Peyer's patch (tissue), 4 donors: ENCODE measurements around the gene SCCPDH. TPM values are rescaled to one million over a fixed set of nuclear protein-coding genes. Genes with fewer than 3 reads are reported as not detected.

Source experiments
- DNase-seq, 3 donors: peaks; one replicate each; pipeline ENCODE4 v3.0.0-alpha.2; 2017 to 2019
- H3K27ac ChIP-seq, 4 donors: fragments of 200-600 bp; sonication (generic); one replicate each; pipeline ENCODE4 v1.5.1; 2016 to 2019
- H3K27me3 ChIP-seq, 2 donors: fragments of 200-600 bp; sonication (generic); one replicate each; pipeline ENCODE4 v1.5.1; 2019
- H3K36me3 ChIP-seq, 3 donors: fragments of 200-600 bp; sonication (generic); one replicate each; pipeline ENCODE4 v1.5.1; 2016 to 2019
- H3K4me1 ChIP-seq, 4 donors: fragments of 200-600 bp; sonication (generic); one replicate each; pipeline ENCODE4 v1.5.1; 2016 to 2019
- H3K4me3 ChIP-seq, 4 donors: fragments of 200-600 bp; sonication (generic); 1 replicate in 3 of 4; 2 replicates in 1 of 4; pipeline ENCODE4 v1.5.1; 2016 to 2019; ENCODE audit warnings: mild to moderate bottlenecking in 1 of 4
- H3K9me3 ChIP-seq, 4 donors: fragments of 200-600 bp; sonication (generic); one replicate each; pipeline ENCODE4 v1.5.1; 2016 to 2019; ENCODE audit warnings: mild to moderate bottlenecking in 1 of 4
- POLR2A ChIP-seq, 2 donors: fragments of 450-650 bp; IDR thresholded peaks; one replicate each; pipeline ENCODE4 v1.5.1; 2017; ENCODE audit warnings: antibody characterized with exemption in 2 of 2, mild to moderate bottlenecking in 2 of 2, moderate library complexity in 2 of 2
- total RNA-seq, 4 donors: library from RNA; depleted of rRNA; stranded (reverse); fragments of >200 nt; gene quantifications; one replicate each; pipeline ENCODE4 v1.1.0, GENCODE V29; 2016
- TF ChIP-seq, protein P1 (sequence below), 6 experiments: fragments of 450-650 bp in 4 of 6; fragments of 200-600 bp in 2 of 6; sonication (generic) in 1 of 6; IDR thresholded peaks; one replicate each; pipeline ENCODE4 v1.5.1; 2017 to 2019; ENCODE audit warnings: antibody characterized with exemption in 6 of 6, mild to moderate bottlenecking in 3 of 6, moderate library complexity in 1 of 6

The SCCPDH gene, protein sequence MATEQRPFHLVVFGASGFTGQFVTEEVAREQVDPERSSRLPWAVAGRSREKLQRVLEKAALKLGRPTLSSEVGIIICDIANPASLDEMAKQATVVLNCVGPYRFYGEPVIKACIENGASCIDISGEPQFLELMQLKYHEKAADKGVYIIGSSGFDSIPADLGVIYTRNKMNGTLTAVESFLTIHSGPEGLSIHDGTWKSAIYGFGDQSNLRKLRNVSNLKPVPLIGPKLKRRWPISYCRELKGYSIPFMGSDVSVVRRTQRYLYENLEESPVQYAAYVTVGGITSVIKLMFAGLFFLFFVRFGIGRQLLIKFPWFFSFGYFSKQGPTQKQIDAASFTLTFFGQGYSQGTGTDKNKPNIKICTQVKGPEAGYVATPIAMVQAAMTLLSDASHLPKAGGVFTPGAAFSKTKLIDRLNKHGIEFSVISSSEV
- 10 to 100 TPM; 14.0 to 67.1 (median 33.9) TPM for total RNA-seq

DNA sequence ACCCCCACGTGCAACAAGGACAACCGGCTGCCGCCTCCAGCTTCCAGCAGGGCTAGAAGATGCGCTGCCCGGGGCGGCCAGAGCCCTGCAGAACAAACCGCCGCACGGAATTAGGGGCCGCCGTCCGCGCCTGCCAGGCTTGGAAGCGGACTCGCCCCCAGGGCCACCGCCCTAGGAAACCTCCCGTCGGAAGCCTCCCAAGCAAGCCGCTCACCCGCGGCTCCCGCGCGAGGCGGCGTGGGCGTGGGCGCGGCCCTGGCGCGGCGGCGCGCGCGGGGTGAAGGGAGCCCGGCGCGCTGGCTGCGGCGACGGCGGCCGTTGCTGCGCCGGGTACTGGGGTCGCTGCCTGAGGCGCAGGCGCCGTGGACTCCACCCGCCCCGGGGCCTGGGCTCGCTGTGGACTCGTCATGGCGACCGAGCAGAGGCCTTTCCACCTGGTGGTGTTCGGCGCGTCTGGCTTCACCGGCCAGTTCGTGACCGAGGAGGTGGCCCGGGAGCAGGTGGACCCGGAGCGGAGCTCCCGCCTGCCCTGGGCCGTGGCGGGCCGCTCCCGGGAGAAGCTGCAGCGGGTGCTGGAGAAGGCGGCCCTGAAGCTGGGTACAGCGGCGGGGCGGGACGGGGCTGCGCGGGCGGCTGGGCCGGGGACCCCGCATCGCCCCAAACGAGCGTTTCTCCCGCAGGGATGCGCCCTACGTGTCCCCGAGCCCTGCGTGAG lies at the start of gene SCCPDH:
TSS of gene SCCPDH (plus strand) at position 394 of the 715 bp plus-strand sequence. CDS start at position 408, 14 bp downstream.
- Histone ChIP-seq H3K27ac (peak within 1 kb of the TSS; percentile 66 to 87 (median 80)), H3K4me3 (peak within 1 kb of the TSS; percentile 70 to 82 (median 75)), H3K4me1 (no peaks in the 10 kb centered on the region), H3K36me3 (peaks cover 0 to 19% (median 0%) of the 10 kb centered on the region in 3 donors), H3K27me3 (no peaks in the 10 kb centered on the region), H3K9me3 (peaks cover 0 to 3% (median 0%) of the 10 kb centered on the region in 4 donors)
- TF ChIP-seq, protein P1, sequence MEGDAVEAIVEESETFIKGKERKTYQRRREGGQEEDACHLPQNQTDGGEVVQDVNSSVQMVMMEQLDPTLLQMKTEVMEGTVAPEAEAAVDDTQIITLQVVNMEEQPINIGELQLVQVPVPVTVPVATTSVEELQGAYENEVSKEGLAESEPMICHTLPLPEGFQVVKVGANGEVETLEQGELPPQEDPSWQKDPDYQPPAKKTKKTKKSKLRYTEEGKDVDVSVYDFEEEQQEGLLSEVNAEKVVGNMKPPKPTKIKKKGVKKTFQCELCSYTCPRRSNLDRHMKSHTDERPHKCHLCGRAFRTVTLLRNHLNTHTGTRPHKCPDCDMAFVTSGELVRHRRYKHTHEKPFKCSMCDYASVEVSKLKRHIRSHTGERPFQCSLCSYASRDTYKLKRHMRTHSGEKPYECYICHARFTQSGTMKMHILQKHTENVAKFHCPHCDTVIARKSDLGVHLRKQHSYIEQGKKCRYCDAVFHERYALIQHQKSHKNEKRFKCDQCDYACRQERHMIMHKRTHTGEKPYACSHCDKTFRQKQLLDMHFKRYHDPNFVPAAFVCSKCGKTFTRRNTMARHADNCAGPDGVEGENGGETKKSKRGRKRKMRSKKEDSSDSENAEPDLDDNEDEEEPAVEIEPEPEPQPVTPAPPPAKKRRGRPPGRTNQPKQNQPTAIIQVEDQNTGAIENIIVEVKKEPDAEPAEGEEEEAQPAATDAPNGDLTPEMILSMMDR (IDR thresholded peaks at IDR 0.05), result peak in 1 of 6 experiments; percentile 2
- peak; percentile 37 to 57 for TF ChIP-seq POLR2A (IDR thresholded peaks at IDR 0.05)
- DNase-seq, result peak; percentile 39 to 81 (median 80)

DNA sequence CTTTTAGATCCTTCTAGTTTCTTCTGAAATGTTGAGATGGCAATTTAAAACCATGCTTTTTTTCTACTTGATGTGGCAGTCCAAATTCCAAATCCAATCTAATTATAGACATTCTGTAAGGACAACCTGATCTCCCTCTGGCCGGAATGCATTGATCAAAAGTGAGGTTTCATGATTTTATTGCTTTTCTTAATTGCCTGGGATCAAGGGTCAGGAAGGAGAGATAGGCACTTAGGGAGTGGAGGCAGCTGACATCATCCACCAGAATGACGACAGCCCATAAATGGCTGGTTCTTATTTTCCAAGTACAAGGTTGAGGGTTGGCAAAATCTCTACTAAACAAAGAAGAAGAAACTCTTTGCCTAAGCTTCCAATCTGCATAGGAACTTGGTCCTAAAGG lies 46.4 kb upstream of the SCCPDH start:
- Histone ChIP-seq H3K9me3 (no peaks in the 10 kb centered on the region), H3K27ac (peak overlapping the region in 3 of 4 donors; percentile 55 to 76 (median 76)), H3K27me3 (no peaks in the 10 kb centered on the region), H3K4me3 (peak overlapping the region in 1 of 4 donors; percentile 4), H3K4me1 (peaks cover 0 to 33% (median 0%) of the 10 kb centered on the region in 4 donors), H3K36me3 (no peaks in the 10 kb centered on the region)
- peak in 1 of 3 donors; percentile 76 for DNase-seq
- TF ChIP-seq, protein P1 (IDR thresholded peaks at IDR 0.05), result no peak
- peak in 1 of 2 donors; percentile 14 for TF ChIP-seq POLR2A (IDR thresholded peaks at IDR 0.05)

DNA sequence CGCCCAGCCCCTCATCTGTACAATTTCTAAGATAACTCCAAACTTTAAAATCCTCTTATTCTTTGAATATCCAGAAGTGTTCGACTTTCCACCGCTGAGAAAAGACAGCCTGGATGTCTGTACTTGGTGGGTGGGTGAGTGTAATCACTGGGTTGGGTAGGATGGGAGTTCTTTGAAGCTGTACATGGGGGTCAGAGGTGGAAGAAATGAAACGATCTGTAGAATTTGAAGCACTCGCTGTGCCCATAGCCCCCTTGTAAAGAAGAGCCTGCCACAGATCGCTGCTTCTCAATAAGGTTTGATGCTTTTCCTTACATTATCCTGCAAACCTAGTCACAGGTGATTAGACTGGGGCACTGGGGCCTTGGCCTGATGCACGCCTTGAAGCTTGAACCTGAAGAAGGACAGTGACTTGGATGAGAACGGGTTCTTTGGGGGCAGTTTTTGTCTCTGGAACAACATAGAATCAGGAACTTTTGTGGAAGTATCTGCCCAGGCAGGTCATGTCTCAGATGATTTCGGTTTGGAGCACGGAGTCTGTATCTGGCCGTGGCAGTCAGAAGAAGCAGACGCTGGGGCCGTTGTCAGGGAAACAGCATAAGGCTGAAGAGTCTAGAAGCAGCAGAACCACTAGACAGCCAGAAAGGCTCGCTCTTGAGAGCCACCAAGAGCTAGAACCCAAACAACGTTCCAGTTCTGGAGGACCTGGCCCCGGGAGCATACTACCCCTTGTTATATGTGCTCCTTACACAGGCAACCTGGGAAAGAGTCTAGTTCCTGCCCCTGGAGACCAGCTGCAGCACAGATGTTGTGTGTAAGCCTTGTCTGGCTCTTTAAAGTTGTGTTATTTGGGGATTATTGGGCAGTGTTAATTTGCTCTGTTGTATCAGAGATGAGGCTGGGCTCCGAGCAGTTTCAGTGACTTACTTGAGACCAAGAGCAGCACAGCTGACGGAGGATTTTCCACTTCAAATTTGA lies 45.1 kb upstream of the SCCPDH start:
- H3K4me1 ChIP-seq, result peaks cover 0 to 33% (median 0%) of the 10 kb centered on the region in 4 donors
- no peak for DNase-seq
- no peak for TF ChIP-seq POLR2A (IDR thresholded peaks at IDR 0.05)
- TF ChIP-seq, protein P1 (IDR thresholded peaks at IDR 0.05), result no peak
- H3K27ac ChIP-seq, result peak overlapping the region in 3 of 4 donors; percentile 53 to 76 (median 71)
- H3K9me3 ChIP-seq, result no peaks in the 10 kb centered on the region
- H3K36me3 ChIP-seq, result no peaks in the 10 kb centered on the region
- H3K4me3 ChIP-seq, result no peak overlapping the region
- no peaks in the 10 kb centered on the region for H3K27me3 ChIP-seq

DNA sequence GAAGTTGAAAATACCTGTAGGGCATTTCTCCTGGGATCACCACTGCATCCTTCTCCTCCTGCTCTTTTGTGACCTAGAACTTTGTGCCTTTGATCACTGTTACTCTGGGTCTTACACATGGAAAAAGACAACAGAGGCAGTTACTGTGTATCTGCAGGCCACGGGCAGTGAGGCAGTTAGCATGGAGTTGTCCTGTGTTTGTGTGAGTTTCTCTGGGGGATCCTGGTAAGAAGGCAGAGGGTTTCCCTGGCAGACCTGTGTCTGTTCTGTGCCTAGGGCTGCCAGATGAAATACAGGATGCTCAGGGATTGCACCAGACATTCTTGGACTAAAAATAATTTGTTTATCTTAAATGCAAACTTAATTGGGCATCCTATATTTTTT lies 44.4 kb upstream of the SCCPDH start:
- H3K36me3 ChIP-seq, result no peaks in the 10 kb centered on the region
- TF ChIP-seq, protein P1 (IDR thresholded peaks at IDR 0.05), result no peak
- no peak for TF ChIP-seq POLR2A (IDR thresholded peaks at IDR 0.05)
- H3K27ac ChIP-seq, result peak overlapping the region in 2 of 4 donors; percentile 27 to 71
- H3K4me1 ChIP-seq, result peaks cover 0 to 33% (median 0%) of the 10 kb centered on the region in 4 donors
- H3K4me3 ChIP-seq, result no peak overlapping the region
- no peak for DNase-seq
- no peaks in the 10 kb centered on the region for H3K27me3 ChIP-seq
- no peaks in the 10 kb centered on the region for H3K9me3 ChIP-seq

DNA sequence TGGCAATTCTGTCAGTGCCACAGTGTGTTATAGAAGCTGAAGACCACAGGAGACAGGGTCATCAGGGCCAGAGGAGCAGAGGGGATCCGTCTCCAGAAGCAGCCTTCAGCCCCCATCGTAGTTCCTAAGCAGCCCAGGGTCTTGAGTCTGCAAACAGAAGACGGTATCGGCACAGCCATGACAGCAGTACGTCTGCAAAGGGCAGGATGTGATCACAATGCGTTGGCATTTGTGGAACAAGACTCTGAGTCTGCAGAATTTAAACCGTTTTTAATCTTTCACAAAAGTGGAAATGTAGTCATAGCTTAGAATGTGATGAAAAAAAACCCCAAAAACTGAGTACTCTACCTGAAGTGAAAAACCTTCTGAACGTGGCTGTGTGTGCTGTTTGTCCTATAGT lies 44.0 kb upstream of the SCCPDH start:
- TF ChIP-seq POLR2A (IDR thresholded peaks at IDR 0.05), result no peak
- TF ChIP-seq, protein P1 (IDR thresholded peaks at IDR 0.05), result no peak
- no peak overlapping the region for H3K4me3 ChIP-seq
- H3K36me3 ChIP-seq, result no peaks in the 10 kb centered on the region
- no peaks in the 10 kb centered on the region for H3K9me3 ChIP-seq
- no peaks in the 10 kb centered on the region for H3K27me3 ChIP-seq
- no peak for DNase-seq
- H3K27ac ChIP-seq, result peak overlapping the region in 3 of 4 donors; percentile 25 to 72 (median 71)
- peaks cover 0 to 33% (median 0%) of the 10 kb centered on the region in 4 donors for H3K4me1 ChIP-seq
